ENCODE measurements around the gene EXOC4.
A peak's percentile ranks its signal among the peaks of the same experiment; 100 is the strongest.
"Not testable (repeated sequence)": the region's sequence is repeated elsewhere in the genome, so short reads cannot be mapped to it uniquely, and the experiment has no call there.

EXOC4 gene

DNA sequence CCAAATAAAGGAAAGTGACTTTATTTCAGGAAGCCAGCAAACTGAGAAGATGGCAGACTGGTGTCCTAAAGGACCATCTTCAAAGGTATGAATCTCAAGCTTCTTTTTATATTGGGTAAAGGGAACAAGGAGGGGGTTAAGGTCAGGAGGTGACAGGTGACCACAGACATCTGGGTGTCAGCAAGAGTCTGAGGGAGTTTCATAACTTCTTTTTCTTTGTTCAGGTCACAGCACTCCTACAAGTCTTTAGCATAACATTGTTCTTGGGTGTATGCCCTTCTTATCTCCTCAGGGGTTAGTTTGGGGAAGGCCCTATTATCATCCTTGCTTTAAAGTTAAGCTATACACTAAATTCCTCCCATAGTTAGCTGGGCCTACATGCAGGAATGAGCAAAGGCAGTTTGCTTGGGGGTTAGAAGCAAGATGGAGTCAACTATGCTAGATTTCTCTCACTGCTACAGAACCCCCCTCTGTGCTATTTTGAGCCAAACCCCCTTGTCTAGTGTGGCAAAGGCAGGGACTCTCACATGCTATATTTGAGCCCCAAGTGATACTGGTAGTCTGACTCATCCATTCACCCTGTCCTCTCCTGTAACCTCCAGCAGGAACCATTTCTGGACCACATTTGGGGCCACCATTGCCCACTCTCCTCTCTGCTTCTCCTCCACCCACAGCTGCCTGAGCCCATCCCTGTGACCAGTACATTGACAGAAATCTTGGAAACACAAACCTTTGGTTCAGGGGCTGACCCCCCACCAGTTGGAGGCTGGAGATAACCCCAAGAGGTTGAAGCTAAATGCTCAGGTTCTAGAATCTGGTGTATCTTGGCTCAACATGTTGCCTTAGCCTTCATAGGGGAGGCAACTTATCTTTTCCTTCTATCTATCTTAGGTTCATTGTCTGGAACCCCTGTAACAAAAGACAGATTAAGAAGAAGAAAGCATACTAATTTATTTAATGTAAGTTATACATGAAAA lies 818.8 kb downstream of the EXOC4 start:
- H3K27ac ChIP-seq: no peak overlapping the region
- TF ChIP-seq, protein P1, sequence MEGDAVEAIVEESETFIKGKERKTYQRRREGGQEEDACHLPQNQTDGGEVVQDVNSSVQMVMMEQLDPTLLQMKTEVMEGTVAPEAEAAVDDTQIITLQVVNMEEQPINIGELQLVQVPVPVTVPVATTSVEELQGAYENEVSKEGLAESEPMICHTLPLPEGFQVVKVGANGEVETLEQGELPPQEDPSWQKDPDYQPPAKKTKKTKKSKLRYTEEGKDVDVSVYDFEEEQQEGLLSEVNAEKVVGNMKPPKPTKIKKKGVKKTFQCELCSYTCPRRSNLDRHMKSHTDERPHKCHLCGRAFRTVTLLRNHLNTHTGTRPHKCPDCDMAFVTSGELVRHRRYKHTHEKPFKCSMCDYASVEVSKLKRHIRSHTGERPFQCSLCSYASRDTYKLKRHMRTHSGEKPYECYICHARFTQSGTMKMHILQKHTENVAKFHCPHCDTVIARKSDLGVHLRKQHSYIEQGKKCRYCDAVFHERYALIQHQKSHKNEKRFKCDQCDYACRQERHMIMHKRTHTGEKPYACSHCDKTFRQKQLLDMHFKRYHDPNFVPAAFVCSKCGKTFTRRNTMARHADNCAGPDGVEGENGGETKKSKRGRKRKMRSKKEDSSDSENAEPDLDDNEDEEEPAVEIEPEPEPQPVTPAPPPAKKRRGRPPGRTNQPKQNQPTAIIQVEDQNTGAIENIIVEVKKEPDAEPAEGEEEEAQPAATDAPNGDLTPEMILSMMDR (conservative IDR thresholded peaks at IDR 0.05): no peak

DNA sequence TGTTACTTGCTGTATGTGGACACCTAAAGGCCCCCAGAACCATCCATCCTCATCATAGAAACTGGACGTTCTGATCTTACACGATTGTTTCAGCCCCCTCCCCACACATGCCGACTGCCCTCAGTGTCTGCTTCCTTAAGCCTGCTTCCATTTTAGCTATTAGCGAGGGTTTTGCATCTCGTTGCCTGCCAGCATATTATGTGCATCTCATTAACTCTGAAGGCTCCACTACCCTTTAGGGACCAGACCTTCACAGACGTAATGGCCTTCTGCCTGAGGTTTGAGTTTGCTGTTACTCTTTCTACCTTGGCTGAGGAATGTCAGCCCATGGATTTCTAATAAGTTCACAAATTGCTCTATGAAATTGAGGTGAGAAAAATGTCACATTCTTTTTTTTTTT lies 820.4 kb downstream of the EXOC4 start:
- H3K27ac ChIP-seq: no peak overlapping the region
- TF ChIP-seq, protein P1 (conservative IDR thresholded peaks at IDR 0.05): no peak

DNA sequence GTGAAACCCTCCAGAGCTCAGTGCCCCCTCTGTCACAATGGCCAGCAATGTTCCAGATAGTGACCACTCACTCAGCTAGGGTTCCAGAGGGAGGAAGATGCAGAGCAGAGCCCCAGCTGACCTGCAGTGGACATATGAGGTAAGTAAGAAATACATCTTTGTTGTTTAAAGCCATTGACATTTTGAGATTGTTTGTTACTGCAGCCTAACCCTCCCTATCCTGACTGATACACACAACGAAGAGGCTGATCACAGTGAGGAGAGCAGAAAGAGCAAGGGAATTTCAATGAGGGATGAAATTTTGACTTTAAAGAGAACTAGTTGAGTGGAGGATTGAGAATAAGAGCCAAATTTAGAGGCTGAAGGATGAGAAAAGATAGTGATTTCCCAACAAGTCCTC lies 822.9 kb downstream of the EXOC4 start:
- no peak overlapping the region for H3K27ac ChIP-seq
- TF ChIP-seq, protein P1 (conservative IDR thresholded peaks at IDR 0.05): no peak

DNA sequence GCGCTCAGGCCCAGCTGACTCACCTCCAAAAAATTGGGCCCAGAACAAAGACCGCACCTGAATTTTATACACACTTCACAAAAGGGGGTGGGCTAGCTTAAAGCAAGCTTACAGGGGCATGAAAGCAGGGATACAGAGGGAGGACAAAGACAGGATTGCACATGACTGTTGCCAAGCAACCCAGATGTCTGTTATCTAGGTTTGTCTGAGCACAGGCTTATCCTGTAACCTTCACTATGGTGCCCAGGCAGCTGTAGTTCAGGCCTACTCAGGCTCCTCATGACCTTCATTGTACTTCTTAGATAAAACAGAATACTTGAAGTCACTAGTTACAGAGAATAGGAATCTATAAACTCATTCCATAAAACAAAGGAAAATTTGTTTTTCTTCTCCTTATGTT lies 824.7 kb downstream of the EXOC4 start:
- not testable (repeated sequence) for H3K27ac ChIP-seq

DNA sequence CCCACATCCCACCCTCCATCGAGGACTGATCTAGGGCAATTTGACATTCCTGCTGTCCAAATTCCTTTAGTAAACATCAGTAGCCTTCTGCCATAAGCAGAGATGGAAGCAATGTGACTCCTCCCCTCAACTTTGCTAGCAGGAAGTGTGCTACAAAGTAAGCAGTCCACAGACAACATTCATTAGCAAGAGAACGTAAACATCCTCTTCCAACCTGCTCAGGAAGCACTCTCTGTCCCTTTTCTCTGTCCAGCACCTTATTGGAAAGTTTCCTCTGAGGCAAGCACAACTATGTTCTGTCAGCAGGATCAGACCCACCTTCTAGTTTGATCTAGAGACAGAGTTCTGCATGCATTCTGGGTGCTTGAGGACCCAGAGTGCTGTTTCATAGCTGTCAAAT lies 826.1 kb downstream of the EXOC4 start:
- H3K27ac ChIP-seq: peak overlapping the region; percentile 37
- TF ChIP-seq, protein P1 (conservative IDR thresholded peaks at IDR 0.05): no peak

DNA sequence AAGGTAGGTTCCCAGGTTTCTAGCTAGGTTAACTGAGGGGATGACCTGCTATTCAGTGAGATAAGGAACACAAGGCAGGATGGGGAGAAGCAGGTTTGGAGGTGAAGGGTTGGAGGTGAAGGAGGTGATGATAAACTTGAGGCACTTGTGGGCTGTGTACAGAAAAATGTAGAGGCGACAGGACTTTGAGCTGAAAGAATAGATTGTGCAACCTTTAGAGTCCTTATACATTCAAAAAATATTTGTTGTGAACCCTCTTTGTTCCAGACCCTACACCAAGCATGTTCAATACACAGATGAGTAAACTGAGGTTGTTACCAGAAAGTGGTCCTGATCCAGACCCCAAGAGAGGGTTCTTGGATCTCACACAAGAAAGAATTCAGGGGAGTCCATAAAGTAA lies 828.8 kb downstream of the EXOC4 start:
- H3K27ac ChIP-seq: no peak overlapping the region
- TF ChIP-seq, protein P1 (conservative IDR thresholded peaks at IDR 0.05): no peak

DNA sequence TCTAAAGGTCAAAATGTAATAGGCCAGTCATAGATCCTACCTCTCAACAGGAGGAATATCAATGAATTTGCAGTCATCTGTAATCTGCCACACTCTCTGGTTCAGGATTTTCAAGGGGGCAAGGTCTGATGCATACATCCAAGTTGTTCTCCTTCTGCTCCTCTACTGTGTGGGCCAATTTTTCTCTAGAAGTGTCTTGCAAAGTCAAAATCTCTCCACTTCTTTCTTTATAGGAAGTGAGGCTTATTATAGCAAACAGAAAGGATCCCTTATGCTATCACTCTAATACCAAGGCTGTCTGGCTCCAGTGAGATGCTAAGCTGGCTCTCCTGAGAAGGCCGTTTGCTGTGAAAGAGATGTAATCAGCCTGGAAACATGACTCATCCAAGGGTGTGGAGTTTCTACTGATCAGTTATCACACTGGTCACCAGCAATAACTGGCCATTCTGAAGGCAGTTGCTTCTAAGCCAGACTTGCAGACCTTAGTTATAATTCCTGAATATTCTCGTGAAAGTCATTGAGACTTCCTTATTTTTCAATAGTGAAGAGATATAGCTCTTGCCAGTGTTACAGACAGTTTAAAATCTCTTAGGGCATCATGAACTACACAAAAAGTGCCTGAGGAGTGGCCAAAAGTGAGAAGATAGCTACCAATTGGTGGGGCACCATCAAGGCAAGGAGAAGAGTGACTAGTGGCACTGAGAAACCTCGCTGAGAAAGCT lies 831.0 kb downstream of the EXOC4 start:
- TF ChIP-seq, protein P1 (conservative IDR thresholded peaks at IDR 0.05): no peak
- H3K27ac ChIP-seq: no peak overlapping the region

All from VCaP (cell line).